ENCODE measurements around the gene SPTBN2.

GRCh38 chr11:66689661-66690590, 39.1 kb downstream of the SPTBN2 start:
- TF ChIP-seq, protein P1, sequence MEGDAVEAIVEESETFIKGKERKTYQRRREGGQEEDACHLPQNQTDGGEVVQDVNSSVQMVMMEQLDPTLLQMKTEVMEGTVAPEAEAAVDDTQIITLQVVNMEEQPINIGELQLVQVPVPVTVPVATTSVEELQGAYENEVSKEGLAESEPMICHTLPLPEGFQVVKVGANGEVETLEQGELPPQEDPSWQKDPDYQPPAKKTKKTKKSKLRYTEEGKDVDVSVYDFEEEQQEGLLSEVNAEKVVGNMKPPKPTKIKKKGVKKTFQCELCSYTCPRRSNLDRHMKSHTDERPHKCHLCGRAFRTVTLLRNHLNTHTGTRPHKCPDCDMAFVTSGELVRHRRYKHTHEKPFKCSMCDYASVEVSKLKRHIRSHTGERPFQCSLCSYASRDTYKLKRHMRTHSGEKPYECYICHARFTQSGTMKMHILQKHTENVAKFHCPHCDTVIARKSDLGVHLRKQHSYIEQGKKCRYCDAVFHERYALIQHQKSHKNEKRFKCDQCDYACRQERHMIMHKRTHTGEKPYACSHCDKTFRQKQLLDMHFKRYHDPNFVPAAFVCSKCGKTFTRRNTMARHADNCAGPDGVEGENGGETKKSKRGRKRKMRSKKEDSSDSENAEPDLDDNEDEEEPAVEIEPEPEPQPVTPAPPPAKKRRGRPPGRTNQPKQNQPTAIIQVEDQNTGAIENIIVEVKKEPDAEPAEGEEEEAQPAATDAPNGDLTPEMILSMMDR (IDR thresholded peaks at IDR 0.05; ENCODE audit: insufficient read depth, low read length): no peak
- TF ChIP-seq REST (IDR thresholded peaks at IDR 0.05; ENCODE audit: insufficient replicate concordance, low read depth) (no peak), POLR2AphosphoS5 (IDR thresholded peaks at IDR 0.05; ENCODE audit: low read depth) (no peak), GABPA (IDR thresholded peaks at IDR 0.05; ENCODE audit: low read depth) (no peak), SPI1 (IDR thresholded peaks at IDR 0.05; ENCODE audit: borderline replicate concordance, low read depth) (no peak)

Measured in HL-60 (cell line).